GM19372 (cell line): ENCODE measurements around the gene EVI5.
"Not testable (repeated sequence)": the region's sequence is repeated elsewhere in the genome, so short reads cannot be mapped to it uniquely, and the experiment has no call there.

Experiments used
- ATAC-seq: cut with Tn5 transposase; IDR thresholded peaks from one replicate; pipeline ENCODE4 v1.9.1; 2021; ENCODE audit warnings: mild to moderate bottlenecking, low read depth, moderate library complexity; ENCODE audit not compliant: unreplicated experiment

EVI5 gene

DNA sequence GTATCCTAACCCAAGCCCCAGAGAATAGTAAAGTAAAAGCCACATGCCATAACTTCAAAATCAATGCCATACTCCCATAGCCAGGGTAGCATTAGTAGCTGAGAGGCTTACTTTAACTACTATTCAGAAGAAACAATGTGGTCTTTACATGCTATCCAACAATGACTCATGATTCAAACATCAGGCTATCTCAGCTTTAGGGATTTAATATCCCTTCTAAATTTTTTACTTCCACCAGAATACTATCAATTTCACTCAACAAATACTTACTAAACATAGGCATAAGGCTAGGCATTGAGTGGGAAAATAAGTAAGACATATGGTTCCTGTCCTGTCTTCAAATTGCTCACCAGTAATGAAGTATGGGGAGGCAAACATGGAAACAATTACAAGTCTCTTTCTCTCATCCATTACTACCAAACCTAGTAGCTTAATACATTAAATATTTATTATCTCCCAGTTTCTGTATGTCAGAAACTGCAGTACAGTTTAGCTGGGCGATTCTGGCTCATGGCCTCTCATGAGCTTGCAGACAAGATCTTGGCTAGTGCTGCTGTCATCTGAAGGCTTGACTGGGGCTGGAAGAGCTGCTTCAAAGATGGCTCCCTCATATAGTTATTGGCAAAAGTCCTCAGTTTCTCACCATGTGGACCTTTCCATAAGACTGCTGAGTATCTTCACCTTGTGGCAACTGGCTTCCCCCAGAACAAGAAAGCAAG is 30.7 kb downstream of the EVI5 start:
- no peak for ATAC-seq

DNA sequence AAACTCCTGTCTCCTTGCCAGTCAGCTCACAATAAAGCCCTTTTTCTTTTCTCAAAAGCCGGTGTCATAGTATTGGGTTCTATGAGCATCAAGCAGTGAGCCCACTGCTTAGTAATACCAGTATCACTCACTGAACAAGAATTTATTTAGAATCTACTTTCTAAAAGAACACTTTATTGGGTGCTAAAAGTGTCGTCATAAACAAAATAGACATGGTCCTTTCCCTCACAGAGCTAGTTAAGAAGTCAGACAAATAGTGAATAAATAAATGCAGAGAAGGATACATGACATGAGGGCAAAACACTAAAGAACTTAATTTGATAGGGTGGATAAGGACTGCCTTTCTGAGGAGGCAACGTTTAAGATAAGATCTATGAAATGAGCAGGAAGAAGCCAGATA is 32.2 kb downstream of the EVI5 start:
- no peak for ATAC-seq

DNA sequence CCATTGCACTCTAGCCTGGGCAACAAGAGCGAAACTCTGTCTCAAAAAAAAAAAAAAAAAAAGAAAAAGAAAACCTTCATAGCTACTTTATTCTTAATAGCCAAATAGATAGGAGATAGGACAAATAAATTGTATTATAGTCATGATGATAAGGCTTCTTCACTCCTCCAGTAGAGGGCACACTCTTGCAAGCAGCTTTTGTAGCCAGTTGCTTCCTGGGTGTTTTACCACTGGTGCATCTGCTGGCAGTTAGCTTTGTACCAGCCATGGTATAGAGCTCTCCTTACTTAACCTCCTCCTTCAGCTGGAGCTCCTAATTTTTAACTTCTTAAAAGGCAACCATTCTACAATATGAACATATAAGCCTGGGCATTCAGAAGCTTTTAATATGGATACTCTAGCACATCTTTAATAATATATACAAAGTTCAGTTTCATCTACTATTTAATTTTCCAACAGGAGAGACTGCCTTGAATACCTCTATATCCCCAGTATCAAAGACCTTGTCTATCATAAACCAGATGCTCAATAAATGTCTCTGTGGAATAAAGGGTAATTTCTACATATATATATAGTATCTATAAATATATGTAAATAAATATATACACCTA is 35.8 kb downstream of the EVI5 start:
- ATAC-seq: peak; percentile 74

GRCh38 chr1:92748138-92748537 is 36.8 kb downstream of the EVI5 start:
- no peak for ATAC-seq

DNA sequence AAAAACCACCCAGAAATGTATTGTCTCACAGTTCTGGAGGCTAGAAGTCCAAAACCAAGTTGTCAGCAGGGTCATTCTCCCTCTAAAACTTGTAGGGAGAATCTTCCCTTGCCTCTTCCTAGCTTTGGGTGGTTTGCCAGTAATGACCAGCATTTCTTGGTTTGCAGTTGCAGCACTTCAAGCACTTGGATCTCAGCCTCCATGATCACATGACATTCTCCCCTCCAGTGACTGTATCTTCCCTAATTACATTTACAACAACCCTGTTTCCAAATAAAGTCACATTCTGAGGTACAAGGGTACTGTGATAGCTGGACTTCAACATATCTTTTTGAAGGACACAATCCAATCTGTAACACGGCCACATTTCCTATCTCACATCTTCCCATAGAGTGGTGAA is 37.2 kb downstream of the EVI5 start:
- no peak for ATAC-seq

DNA sequence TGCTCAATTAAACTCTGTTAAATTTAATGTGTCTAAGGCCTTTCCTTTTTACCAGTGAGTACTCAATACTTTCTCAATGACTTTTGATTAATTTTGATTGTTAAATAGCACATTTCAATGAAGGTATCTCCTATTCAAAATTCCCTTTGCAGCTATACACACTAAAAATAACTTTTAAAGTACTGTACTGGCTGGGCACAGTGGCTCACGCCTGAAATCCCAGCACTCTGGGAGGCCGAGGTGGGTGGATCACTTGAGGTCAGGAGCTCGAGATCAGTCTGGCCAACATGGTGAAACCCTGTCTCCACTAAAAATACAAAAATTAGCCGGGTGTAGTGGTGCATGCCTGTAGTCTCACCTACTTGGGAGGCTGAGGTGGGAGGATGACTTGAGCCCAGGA is 38.7 kb downstream of the EVI5 start:
- ATAC-seq: not testable (repeated sequence)

GRCh38 chr1:92743221-92743620 is 41.7 kb downstream of the EVI5 start:
- ATAC-seq: no peak

GRCh38 chr1:92739669-92740524 is 45.0 kb downstream of the EVI5 start:
- ATAC-seq: no peak

- no peak for ATAC-seq
These were observed 48.5 kb downstream of the EVI5 start for GRCh38 chr1:92736395-92736794.

- ATAC-seq: no peak
These were observed 54.4 kb downstream of the EVI5 start for GRCh38 chr1:92730476-92730875.

DNA sequence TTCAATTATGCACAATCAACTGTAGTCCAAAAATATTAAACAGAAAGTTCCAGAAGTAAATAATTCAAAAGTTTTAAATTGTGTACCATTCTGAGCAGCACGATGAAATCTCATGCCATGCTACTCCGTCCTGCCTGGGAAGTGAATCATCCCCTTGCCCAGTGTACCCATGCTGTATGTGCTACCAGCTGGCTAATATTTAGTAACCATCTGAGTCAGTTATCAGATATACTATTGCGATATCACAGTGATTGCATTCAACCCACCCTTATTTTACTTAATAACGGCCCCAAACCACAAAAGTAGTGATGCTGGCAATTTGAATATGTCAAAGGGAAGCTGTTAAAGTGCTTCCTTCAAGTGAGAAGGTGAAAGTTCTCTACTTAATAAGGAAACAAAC is 56.2 kb downstream of the EVI5 start:
- ATAC-seq: no peak

DNA sequence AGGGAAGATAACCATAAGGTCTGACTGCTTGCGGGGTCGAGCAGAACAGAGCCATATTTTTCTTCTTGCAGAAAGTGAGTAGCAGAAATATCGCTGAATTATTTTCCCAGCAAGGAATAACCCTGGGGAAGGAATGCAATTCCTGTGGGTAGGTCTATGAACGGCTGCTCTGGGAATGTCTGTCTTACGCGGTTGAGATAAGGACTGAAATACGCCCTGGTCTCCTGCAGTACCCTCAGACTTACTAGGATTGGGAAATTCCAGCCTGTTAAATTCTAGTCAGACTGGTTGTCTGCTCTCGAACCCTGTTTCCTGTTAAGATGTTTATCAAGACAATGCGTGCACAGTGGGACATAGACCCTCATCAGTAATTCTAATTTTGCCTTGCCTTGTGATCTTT is 61.2 kb downstream of the EVI5 start:
- ATAC-seq: not testable (repeated sequence)

- ATAC-seq: no peak
These were observed 63.0 kb downstream of the EVI5 start for GRCh38 chr1:92721886-92722285.

DNA sequence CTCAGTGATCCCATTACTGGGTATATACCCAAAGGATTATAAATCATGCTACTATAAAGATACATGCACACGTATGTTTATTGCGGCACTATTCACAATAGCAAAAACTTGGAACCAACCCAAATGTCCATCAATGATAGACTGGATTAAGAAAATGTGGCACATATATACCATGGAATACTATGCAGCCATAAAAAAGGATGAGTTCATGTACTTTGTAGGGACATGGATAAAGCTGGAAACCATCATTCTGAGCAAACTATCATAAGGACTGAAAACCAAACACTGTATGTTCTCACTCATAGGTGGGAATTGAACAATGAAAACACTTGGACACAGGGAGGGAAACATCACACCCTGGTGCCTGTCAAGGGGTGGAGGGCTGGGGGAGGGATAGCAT is 63.8 kb downstream of the EVI5 start:
- ATAC-seq: not testable (repeated sequence)

DNA sequence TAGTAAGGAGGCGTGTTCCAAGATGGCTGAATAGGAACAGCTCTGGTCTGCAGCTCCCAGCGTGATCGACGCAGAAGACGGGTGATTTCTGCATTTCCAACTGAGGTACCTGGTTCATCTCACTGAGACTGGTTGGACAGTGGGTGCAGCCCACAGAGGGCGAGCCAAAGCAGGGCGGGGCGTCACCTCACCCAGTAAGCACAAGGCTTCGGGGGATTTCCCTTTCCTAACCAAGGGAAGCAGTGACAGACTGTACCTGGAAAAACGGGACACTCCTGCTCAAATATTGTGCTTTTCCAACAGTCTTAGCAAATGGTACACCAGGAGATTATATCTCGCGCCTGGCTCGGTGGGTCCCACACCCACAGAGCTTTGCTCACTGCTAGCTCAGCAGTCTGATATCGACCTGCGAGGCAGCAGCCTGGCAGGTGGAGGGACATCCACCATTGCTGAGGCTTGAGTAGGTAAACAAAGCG is 69.4 kb downstream of the EVI5 start:
- ATAC-seq: not testable (repeated sequence)

DNA sequence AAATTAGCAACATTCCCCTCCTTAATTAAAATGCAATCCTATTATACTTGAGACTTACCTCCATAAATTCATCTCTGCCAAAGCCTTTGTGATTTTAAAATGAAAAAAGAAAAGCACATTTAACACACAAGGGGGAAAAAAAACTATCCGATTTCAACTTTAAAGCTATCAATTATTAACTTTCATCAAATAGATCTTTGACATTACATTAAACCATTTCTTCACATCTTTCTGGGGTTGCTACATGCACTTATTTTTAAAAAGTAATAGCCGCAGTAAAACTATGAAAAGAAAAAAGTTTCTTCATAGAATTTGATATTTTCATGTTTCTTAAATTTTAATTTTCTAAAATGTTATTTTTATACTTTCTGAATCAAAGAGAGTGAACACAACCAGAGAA is 71.0 kb downstream of the EVI5 start:
- ATAC-seq: no peak

DNA sequence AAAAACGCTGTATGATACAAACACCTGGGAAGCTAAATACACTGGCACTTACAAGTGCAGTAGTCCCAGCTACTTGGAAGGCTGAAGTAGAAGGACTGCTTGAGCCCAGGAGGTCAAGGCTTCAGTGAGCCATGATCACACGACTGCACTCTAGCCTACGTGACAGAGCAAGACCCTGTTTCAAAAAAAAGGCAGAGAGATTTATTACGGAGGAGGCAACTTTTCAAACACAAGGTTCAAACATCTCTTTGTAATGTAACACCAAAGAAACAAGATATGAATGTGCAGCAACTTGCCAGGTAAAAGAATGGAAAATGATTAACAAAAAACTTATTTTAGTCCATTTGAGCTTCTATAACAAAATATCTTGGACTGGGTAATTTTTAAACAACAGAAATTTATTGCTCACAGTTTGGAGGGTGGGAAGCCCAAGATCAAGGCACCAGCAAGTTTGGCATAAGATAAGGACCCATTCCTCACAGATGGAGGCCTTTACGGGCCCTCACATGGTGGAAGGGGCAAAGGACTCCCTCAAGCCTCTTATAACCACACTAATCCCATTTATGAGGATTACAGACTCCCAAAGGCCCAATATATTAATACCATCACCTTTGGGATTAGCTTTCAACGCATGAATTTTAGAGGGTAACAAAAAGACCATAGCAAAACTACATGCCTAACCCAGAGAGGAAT is 73.3 kb downstream of the EVI5 start:
- ATAC-seq: no peak

DNA sequence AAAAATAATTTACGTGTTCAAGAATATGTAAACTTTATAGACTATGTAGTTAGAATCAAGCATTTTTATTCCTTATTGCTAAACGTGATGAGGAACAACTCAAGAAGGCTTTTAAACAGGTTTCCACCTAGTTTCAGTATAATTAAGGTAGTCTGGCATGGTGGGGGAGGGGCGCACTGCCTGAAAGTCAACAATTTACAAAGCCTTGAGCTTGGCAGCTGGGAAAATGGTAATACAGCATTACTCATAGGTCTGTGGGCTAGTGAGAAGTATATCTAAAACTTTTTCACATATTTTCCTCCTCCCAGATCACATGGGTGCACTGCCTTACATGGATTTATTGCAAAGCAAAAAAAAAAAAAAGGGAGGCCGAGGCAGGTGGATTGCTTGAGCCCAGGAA is 75.2 kb downstream of the EVI5 start:
- no peak for ATAC-seq

DNA sequence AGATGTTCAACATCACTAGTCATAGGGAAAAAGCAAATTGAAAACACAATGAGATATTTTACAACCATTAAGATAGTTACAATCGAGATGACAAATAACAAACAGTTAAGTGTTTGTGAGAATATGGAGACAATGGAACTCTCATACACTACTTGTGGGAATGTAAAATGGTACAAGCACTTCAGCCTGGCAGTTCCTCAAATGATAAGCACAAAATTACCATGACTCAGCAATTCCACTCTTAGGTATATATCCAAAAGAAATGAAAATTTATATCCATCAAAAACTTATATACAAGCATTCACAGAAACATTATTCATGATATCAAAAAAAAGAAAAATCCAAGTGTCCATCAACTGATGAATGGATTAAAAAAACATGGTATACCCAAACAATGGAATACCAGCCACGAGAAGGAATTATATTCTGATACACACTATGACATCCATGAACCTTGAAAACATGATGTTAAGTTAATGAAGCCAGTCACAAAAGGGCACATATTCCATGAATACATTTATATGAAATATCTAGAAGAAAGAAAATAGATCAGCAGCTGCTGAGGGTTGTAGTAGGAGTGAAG is 76.4 kb downstream of the EVI5 start:
- no peak for ATAC-seq

- no peak for ATAC-seq
These were observed 77.2 kb downstream of the EVI5 start for GRCh38 chr1:92707709-92708108.
